HL-60 (cell line): ENCODE results near the gene SPOP.

Experiments
- DNase-seq, 2 experiments: peaks; one replicate each; pipeline ENCODE4 v3.0.0-alpha.2; 2010 to 2020; ENCODE audit warnings: low read depth in 1 of 2, low spot score in 1 of 2
- H3K27ac ChIP-seq: fragments of 250-450 bp; sonication (Bioruptor Pico); replicated peaks from 2 replicates; pipeline ENCODE4 v1.5.1; 2020; ENCODE audit warnings: mild to moderate bottlenecking, moderate library complexity
- H3K27me3 ChIP-seq: fragments of 250-450 bp; sonication (Bioruptor Pico); 2 replicates; pipeline ENCODE4 v1.5.1; 2021; ENCODE audit warnings: mild to moderate bottlenecking, moderate library complexity; ENCODE audit not compliant: insufficient read depth, poor library complexity, severe bottlenecking
- H3K4me3 ChIP-seq: replicated peaks from 2 replicates; pipeline ENCODE4 v1.5.1; 2011; ENCODE audit warnings: mild to moderate bottlenecking, control low read depth, low read length; ENCODE audit not compliant: insufficient read depth
- GABPA ChIP-seq: IDR thresholded peaks from 2 replicates; pipeline ENCODE4 v1.6.1; 2012; ENCODE audit warnings: low read depth
- POLR2AphosphoS5 ChIP-seq: IDR thresholded peaks from 2 replicates; pipeline ENCODE4 v1.6.1; 2012; ENCODE audit warnings: low read depth
- SPI1 ChIP-seq: IDR thresholded peaks from 2 replicates; pipeline ENCODE4 v1.6.1; 2012; ENCODE audit warnings: low read depth, mild to moderate bottlenecking, borderline replicate concordance
- TF ChIP-seq, protein P1 (sequence below): IDR thresholded peaks from 2 replicates; pipeline ENCODE4 v1.6.1; 2012; ENCODE audit warnings: low read depth; ENCODE audit not compliant: insufficient replicate concordance
- TF ChIP-seq, protein P2 (sequence below): IDR thresholded peaks from one replicate; pipeline ENCODE4 v1.5.1; 2011; ENCODE audit warnings: low read length, control low read depth, inconsistent platforms; ENCODE audit not compliant: insufficient read depth

Gene SPOP

DNA sequence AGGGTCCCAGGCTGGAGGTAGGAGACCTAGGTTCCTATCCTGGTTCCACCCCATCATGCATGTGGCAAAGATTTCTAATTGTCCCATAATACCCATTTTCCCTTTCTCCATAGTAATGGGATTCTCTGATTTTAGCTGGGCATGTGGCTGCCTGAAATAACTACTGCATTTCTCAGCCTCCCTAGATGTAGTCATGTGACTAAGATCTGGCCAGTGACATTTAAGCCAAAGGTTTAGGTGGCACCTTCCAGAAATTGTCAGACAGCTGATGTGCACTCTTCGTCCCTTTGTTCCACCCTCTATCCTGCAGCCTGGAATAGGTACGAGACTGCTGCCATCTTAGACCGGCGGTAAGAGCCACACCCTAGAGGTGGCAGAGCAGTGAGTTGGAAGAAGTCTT is 94.0 kb downstream of the SPOP start:
- H3K27ac ChIP-seq: no peak overlapping the region
- no peaks in the 10 kb centered on the region for H3K27me3 ChIP-seq
- no peak overlapping the region for H3K4me3 ChIP-seq
- TF ChIP-seq, protein P1, sequence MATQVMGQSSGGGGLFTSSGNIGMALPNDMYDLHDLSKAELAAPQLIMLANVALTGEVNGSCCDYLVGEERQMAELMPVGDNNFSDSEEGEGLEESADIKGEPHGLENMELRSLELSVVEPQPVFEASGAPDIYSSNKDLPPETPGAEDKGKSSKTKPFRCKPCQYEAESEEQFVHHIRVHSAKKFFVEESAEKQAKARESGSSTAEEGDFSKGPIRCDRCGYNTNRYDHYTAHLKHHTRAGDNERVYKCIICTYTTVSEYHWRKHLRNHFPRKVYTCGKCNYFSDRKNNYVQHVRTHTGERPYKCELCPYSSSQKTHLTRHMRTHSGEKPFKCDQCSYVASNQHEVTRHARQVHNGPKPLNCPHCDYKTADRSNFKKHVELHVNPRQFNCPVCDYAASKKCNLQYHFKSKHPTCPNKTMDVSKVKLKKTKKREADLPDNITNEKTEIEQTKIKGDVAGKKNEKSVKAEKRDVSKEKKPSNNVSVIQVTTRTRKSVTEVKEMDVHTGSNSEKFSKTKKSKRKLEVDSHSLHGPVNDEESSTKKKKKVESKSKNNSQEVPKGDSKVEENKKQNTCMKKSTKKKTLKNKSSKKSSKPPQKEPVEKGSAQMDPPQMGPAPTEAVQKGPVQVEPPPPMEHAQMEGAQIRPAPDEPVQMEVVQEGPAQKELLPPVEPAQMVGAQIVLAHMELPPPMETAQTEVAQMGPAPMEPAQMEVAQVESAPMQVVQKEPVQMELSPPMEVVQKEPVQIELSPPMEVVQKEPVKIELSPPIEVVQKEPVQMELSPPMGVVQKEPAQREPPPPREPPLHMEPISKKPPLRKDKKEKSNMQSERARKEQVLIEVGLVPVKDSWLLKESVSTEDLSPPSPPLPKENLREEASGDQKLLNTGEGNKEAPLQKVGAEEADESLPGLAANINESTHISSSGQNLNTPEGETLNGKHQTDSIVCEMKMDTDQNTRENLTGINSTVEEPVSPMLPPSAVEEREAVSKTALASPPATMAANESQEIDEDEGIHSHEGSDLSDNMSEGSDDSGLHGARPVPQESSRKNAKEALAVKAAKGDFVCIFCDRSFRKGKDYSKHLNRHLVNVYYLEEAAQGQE: no peak
- TF ChIP-seq, protein P2, sequence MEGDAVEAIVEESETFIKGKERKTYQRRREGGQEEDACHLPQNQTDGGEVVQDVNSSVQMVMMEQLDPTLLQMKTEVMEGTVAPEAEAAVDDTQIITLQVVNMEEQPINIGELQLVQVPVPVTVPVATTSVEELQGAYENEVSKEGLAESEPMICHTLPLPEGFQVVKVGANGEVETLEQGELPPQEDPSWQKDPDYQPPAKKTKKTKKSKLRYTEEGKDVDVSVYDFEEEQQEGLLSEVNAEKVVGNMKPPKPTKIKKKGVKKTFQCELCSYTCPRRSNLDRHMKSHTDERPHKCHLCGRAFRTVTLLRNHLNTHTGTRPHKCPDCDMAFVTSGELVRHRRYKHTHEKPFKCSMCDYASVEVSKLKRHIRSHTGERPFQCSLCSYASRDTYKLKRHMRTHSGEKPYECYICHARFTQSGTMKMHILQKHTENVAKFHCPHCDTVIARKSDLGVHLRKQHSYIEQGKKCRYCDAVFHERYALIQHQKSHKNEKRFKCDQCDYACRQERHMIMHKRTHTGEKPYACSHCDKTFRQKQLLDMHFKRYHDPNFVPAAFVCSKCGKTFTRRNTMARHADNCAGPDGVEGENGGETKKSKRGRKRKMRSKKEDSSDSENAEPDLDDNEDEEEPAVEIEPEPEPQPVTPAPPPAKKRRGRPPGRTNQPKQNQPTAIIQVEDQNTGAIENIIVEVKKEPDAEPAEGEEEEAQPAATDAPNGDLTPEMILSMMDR: no peak
- TF ChIP-seq GABPA: no peak
- TF ChIP-seq POLR2AphosphoS5: no peak
- no peak for TF ChIP-seq SPI1
- DNase-seq: no peak

GRCh38 chr17:49583226-49583625 is 94.7 kb downstream of the SPOP start:
- TF ChIP-seq SPI1: no peak
- TF ChIP-seq, protein P1: no peak
- TF ChIP-seq POLR2AphosphoS5: no peak
- TF ChIP-seq, protein P2: no peak
- TF ChIP-seq GABPA: no peak
- DNase-seq: no peak
- Histone ChIP-seq H3K27ac (no peak overlapping the region), H3K27me3 (no peaks in the 10 kb centered on the region), H3K4me3 (no peak overlapping the region)

DNA sequence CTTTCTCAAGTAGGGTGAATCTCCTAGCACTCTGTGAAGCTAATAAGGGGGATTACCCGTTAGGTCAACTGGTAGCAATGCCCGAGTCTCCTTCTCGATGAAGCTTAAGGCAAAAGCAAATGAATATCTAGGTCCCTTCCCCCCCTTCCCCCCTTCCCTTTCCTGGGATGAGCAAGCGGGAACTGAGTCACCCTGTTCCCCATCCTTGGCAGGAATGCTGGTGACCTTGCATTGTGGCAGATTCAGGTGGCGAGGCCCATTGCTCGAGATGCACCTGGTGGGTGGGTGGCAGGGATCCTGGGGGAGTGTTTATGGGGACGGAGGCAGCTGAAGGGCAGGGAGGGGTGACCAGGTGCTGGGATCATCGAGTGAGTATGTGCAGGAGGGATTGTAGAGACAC is 95.1 kb downstream of the SPOP start:
- H3K27me3 ChIP-seq: peaks cover 3% of the 10 kb centered on the region
- DNase-seq: no peak
- TF ChIP-seq SPI1 (no peak), POLR2AphosphoS5 (no peak), GABPA (no peak)
- TF ChIP-seq, protein P1: no peak
- TF ChIP-seq, protein P2: no peak
- no peak overlapping the region for H3K4me3 ChIP-seq
- no peak overlapping the region for H3K27ac ChIP-seq
